Stimulated activated CD4-positive, alpha-beta T cell treated with anti-CD3 and anti-CD28 coated beads, Interleukin-2, amount 100 ng/mL, for 4 hours (primary cell): ENCODE measurements around the gene ZNF592.
"Not testable (repeated sequence)": the region's sequence is repeated elsewhere in the genome, so short reads cannot be mapped to it uniquely, and the experiment has no call there.

ENCODE experiments used
- DNase-seq: peaks from one replicate; pipeline ENCODE4 v3.0.0-alpha.2; 2020; ENCODE audit warnings: low read depth

The ZNF592 gene

GRCh38 chr15:84748274-84749110 lies at the start of gene ZNF592:
Gene ZNF592 (plus strand): TSS chr15:84748592. CDS start chr15:84782676, 34,084 bp downstream.
- DNase-seq: peak; percentile 74

DNA sequence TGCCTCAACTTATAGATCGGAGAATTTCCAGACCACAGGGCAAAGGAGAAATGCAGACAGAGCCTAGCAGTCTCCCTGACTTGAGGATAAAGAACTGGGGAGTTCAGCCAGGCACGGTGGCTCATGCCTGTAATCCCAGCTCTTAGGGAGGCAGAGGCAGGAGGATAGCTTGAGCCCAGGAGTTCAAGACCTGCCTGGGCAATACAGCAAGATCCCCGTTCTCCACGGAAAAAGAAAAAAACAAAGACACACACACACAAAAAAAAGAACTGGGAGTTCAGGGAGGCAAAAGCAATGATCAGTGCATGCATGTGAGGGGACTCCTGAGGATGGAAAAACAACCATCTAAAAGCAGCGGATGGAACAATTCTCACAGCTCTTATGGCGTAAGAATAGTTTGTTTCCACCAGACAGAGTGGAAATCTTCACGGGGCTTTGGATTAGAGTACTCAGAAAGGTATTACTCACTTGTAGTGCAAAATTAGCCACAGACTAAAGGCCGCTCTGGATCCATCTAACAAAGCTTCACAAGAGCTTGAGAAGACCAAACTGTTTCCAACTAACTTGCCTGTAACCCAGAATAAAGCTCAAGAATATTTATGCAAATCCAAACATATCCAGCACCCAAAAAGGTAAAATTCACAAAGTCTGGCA lies 48.7 kb upstream of the ZNF592 start:
- DNase-seq: peak; percentile 14

DNA sequence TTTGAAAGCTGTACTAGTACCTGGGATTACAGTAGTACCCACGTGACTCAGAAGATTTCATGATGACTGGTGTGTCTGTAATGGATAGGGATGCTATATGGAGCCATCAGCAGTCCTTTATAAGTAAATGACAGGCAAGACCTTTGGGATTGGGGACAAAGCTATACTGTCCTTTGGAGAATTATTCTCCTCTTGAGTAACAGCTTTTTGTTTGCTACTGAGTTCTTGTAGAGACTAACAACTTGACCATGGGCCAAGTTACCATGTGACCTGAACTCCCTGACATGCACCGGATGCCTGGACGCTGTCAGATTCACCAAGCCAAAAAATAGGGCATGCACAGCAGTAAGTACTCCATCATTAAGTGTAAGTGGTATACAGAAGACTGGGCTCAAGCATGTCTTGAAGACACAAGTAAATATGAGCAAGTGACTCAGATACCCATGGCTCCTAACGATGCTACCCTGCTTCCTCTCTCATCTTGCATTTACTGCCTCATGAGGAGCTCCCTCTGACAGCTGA lies 45.4 kb upstream of the ZNF592 start:
- no peak for DNase-seq

DNA sequence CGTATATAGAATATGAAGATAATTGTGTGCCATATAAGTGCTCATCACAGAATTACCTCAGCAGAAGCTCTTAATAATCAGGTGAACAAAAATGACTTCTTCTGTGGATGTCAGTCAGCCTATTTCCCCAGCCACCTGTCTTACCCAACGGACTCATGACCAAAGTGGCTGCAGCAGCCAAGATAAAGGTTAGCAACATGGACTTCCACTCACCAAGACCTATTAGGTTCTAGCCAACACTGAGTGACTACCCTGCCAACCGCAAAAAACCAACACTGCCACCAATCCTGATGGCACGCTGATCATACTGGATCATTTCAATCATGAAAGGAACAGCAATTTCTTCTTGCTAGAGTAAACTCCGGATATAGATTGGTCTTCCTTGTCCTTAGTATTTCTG lies 44.6 kb upstream of the ZNF592 start:
- no peak for DNase-seq

GRCh38 chr15:84714372-84714771 lies 34.0 kb upstream of the ZNF592 start:
- no peak for DNase-seq

GRCh38 chr15:84714821-84715220 lies 33.6 kb upstream of the ZNF592 start:
- DNase-seq: no peak

GRCh38 chr15:84715441-84716035 lies 32.9 kb upstream of the ZNF592 start:
- peak; percentile 25 for DNase-seq

GRCh38 chr15:84716036-84716732 lies 32.2 kb upstream of the ZNF592 start, which contains the start of gene SEC11A:
Gene SEC11A (minus strand): TSS chr15:84716139. CDS start chr15:84716075, 64 bp downstream.
- peak; percentile 81 for DNase-seq

- DNase-seq: no peak
Observed at GRCh38 chr15:84721371-84721770, 27.0 kb upstream of the ZNF592 start.

DNA sequence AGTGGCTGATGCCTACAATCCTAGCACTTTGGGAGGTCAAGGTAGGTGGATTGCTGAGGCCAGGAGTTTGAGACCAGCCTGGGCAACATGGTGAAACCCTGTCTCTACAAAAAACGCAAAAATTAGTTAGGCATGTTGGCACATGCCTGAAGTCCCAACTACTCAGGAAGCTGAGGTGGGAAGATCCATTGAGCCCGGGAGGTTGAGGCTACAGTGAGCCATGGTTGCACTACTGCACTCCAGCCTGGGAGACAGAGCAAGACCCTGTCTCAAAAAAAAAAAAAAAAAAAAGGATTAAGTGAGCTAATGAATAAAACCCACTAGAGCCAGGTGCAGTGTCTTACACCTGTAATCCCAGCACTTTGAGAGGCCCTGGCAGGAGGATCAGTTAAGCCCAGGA lies 25.8 kb upstream of the ZNF592 start:
- no peak for DNase-seq

DNA sequence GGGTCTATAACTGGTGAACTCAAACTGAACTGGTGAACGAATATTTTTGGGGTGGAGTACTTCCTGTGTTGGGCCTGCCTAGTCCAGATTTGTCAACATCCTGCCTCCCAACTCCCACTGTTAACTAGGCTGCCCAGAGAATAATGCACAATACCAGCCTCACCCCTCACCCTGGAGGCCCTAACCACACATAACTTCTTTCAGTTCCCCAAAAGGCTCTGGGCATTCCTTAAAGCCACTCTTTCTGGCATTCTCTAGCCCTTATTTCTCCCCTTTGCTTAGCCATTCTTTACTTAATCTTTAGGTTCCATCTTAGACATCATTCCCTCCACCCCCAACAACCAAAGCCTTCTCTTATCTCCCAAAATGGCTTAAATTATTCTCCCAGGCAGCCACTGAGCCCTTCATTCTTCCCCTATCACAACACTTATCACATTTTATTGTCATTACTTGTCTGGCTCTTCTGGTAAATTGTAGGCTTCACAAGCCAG lies 23.3 kb upstream of the ZNF592 start:
- DNase-seq: no peak

- DNase-seq: no peak
Observed at GRCh38 chr15:84727429-84727828, 21.0 kb upstream of the ZNF592 start.

DNA sequence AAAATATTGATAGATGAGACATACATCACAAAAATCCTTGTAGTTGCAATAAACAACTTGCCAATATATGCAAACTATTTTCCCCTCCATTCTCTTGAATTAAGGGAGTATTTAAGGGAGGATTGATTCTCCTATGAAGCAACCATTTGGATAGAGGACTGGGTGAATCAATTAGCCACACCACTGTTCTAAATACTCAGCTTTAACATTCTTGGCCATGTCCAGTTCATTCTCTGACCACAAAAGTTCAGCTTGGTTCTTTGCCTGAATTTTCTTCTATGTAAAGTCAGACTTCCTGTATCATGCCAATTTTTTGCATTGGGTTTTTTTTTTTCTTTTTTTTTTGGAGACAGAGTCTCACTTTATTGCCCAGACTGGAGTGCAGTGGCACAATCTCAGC lies 16.6 kb upstream of the ZNF592 start:
- no peak for DNase-seq

- peak; percentile 67 for DNase-seq
Observed at GRCh38 chr15:84734794-84735479, 13.5 kb upstream of the ZNF592 start.

GRCh38 chr15:84735480-84736061 lies 12.8 kb upstream of the ZNF592 start:
- not testable (repeated sequence) for DNase-seq

GRCh38 chr15:84736375-84736774 lies 12.0 kb upstream of the ZNF592 start:
- peak; percentile 51 for DNase-seq

DNA sequence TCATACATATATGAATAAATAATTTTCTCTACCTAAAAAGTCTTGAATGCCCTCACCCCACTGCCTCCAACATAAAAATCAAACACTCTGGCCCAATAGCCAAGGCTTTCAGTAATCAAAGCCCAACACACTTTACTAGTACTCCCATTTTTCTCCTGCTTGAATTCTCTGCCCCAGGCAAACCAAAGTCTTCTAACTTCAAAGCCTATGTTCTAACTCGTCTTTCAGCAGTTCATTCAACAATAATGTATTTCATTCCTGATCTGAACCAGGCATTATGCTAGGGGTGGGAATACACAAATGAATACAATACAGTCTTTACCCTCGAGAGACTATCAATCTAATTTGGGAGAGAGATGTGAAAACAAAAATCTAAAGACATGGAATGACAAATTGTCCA lies 11.4 kb upstream of the ZNF592 start:
- DNase-seq: no peak

- no peak for DNase-seq
Observed at GRCh38 chr15:84740691-84741090, 7.7 kb upstream of the ZNF592 start.

DNA sequence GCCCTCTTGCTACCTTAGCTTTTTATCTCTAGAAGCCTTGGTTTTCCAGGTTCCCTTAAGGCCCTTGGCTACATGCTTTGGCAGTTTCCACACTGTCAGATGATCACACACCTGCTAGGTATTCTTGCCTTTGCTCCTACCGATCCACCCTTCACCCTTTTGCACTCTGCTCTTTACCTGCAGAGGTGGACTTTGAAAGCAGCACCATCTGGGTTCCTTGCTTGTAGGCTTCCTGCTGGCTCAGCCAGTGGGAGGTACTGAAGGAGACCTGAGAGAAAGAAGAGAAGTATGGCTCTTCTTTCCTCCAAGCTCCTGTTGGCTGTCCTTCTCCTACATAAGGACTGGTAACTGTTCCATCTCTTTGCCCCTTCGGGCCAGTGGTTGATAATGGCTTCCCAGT lies 7.3 kb upstream of the ZNF592 start:
- no peak for DNase-seq

- peak; percentile 46 for DNase-seq
Observed at GRCh38 chr15:84747416-84748273, 747 bp upstream of the ZNF592 start.
